HG03095 (cell line): ENCODE measurements around the gene REEP3.
"Not testable (repeated sequence)": the region's sequence is repeated elsewhere in the genome, so short reads cannot be mapped to it uniquely, and the experiment has no call there.

Experiments
- ATAC-seq: cut with Tn5 transposase; IDR thresholded peaks from one replicate; pipeline ENCODE4 v1.9.1; 2021; ENCODE audit warnings: moderate library complexity; ENCODE audit not compliant: unreplicated experiment

Gene REEP3

GRCh38 chr10:63628526-63629362, 107.5 kb downstream of the REEP3 start:
- ATAC-seq = peak; percentile 33

- ATAC-seq = peak; percentile 45
Observed at GRCh38 chr10:63629363-63630084, 108.3 kb downstream of the REEP3 start.

- ATAC-seq = peak; percentile 51
Observed at GRCh38 chr10:63630085-63630930, 109.1 kb downstream of the REEP3 start.

- no peak for ATAC-seq
Observed at GRCh38 chr10:63630931-63631680, 109.9 kb downstream of the REEP3 start.

- no peak for ATAC-seq
Observed at GRCh38 chr10:63631991-63632390, 110.8 kb downstream of the REEP3 start.

- ATAC-seq = no peak
Observed at GRCh38 chr10:63633677-63634487, 112.7 kb downstream of the REEP3 start.

- no peak for ATAC-seq
Observed at GRCh38 chr10:63634488-63635065, 113.4 kb downstream of the REEP3 start.

GRCh38 chr10:63636812-63637211, 115.6 kb downstream of the REEP3 start:
- peak; percentile 81 for ATAC-seq

- no peak for ATAC-seq
Observed at GRCh38 chr10:63637901-63638327, 116.7 kb downstream of the REEP3 start.

- ATAC-seq = no peak
Observed at GRCh38 chr10:63641366-63641765, 120.2 kb downstream of the REEP3 start.

- ATAC-seq = no peak
Observed at GRCh38 chr10:63641799-63642198, 120.6 kb downstream of the REEP3 start.

GRCh38 chr10:63642808-63643207, 121.6 kb downstream of the REEP3 start:
- no peak for ATAC-seq

GRCh38 chr10:63644418-63645142, 123.4 kb downstream of the REEP3 start:
- no peak for ATAC-seq

GRCh38 chr10:63645195-63645594, 124.0 kb downstream of the REEP3 start:
- ATAC-seq = no peak

- no peak for ATAC-seq
Observed at GRCh38 chr10:63646491-63646890, 125.3 kb downstream of the REEP3 start.

GRCh38 chr10:63651864-63652263, 130.7 kb downstream of the REEP3 start:
- no peak for ATAC-seq

GRCh38 chr10:63653747-63654146, 132.5 kb downstream of the REEP3 start:
- no peak for ATAC-seq

- ATAC-seq = no peak
Observed at GRCh38 chr10:63657761-63658160, 136.6 kb downstream of the REEP3 start.

GRCh38 chr10:63660941-63661340, 139.7 kb downstream of the REEP3 start:
- not testable (repeated sequence) for ATAC-seq
